NCI-H460 (cell line): Measurements from ENCODE around the gene ITPR2. TPM values are rescaled to one million over a fixed set of nuclear protein-coding genes. Genes with fewer than 3 reads are reported as not detected.

Experiments used
- DNase-seq: peaks from one replicate; pipeline ENCODE4 v3.0.0-alpha.2; 2016; ENCODE audit warnings: low read depth; ENCODE audit errors: extremely low read depth
- total RNA-seq: library from RNA; depleted of rRNA; stranded (reverse); fragments of >200 nt; shearing (Covaris generic); gene quantifications from 2 replicates; pipeline ENCODE4 v1.2.3, GENCODE V29; 2014

Gene ITPR2
- total RNA-seq, 1 experiment from 2014 or later: 5.5 TPM

DNA sequence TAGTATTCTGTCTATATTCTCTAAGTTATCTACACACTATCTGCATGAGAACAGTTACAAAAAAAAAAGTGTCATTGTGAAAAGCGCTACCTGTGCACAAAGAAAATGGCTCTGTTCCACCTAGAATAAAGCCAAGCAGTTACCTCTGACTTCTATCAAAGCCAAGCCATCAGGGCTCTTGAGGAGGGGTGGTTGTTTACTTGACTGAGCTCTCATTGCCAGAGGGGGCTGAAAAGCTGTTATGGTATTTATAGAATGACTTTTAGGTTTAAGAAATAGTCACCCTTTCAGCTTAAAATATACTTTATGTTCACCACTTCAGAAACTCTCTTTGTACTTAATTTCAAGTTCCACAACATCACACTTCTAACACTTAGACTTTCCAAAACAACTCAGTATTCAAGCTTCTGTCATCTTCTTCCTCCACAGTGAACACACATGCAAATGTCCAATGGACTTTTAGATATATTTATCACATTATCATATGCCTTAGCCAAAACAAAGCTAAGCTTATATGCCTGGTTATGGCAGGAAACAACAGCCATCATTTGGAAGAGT, 7.5 kb downstream of the ITPR2 start:
- DNase-seq: no peak

GRCh38 chr12:26823390-26823789, 9.6 kb downstream of the ITPR2 start:
- DNase-seq: no peak

DNA sequence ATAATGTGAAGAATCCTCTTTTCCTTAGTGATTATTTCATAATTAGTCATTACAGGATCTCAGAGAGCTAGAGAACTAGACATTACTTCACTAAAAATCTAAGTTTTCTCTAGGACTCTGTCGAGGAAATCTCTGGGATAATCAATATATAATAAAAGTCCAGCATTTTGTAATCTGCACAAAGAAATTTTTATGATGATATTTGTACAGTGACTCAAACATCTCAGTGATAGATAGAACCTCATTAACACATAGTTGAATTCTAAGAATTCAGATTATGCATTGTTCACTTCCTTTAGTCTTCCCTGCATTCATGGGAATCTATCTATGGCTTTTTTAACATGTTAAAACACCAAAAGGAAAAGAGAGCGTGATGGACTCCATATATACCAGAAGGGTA, 11.0 kb downstream of the ITPR2 start:
- no peak for DNase-seq

DNA sequence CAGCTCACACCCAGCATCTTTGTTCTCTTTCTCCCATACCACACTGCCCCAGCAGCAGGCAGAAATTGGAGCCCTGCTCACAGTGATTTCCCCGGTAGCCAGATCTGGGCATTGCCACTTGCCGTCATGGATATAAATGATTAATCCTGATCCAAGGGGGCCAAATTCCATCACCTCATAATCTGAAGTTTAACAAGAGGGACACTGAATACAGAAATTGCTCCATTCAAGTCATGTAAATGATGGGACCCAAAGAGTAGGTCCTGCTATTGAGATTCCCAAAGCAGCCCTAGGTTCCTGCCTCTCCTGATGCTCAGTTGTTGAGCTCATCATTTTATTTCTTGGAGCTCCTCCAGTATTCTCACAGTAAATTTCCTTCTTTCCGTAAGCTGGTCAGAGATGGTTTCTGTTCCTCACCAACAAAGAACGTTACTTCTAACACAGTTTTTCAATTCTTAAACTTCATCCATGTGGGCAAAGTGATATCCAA, 11.7 kb downstream of the ITPR2 start:
- DNase-seq: no peak

GRCh38 chr12:26818636-26819035, 14.4 kb downstream of the ITPR2 start:
- DNase-seq: no peak

GRCh38 chr12:26818201-26818600, 14.8 kb downstream of the ITPR2 start:
- DNase-seq: no peak

GRCh38 chr12:26817183-26817591, 15.8 kb downstream of the ITPR2 start:
- DNase-seq: no peak

DNA sequence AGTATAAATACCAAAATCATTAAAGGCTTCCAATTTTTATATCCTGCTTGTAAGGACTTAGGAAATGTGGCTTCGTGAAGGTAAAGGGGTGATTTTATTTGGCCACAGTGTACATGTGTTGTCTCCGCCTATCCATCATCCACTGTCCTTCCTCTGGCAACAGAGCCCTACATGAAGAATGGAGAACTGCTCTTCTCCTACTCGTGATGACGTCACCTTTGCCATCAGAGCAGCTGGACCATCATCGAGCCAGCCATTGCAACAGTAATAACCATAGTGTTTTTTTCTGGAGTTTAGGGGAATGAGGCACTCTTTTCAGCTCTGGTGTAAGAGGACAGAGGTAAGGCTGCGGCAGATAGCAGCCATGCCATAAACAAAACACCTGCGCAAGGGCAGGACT, 19.2 kb downstream of the ITPR2 start:
- DNase-seq: no peak

- no peak for DNase-seq
Measured at GRCh38 chr12:26810330-26810729, 22.7 kb downstream of the ITPR2 start.

GRCh38 chr12:26809611-26810285, 23.2 kb downstream of the ITPR2 start:
- DNase-seq: no peak

GRCh38 chr12:26808766-26809476, 24.1 kb downstream of the ITPR2 start:
- DNase-seq: no peak

- DNase-seq: no peak
Measured at GRCh38 chr12:26807292-26807691, 25.7 kb downstream of the ITPR2 start.

GRCh38 chr12:26806556-26806955, 26.4 kb downstream of the ITPR2 start:
- no peak for DNase-seq

DNA sequence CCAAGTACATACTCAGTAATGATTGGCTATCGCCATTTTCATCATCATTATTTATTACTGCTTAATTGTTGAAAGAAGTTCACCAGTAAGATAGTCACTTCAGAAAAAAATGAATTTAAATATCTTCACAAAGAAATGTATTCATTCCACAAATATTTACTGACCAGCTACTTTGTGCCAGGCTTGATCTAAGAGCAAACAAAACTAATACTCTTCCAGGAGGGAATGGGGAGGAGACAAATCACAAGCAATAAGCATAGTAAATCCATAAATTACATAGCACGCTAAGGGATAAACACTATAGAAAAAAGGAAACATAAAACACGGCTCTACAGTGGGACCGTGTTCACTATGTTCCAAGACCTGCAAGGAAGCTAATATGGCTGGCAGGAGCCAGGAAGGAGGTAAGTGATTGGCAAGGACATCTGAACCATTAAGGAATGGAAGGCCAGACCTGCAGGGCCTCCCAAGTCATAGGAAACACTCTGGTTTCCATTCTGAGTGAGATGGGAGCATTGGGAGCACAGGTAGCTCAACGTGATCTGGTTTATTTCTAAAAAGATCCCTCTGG, 27.5 kb downstream of the ITPR2 start:
- no peak for DNase-seq

- no peak for DNase-seq
Measured at GRCh38 chr12:26803552-26803951, 29.4 kb downstream of the ITPR2 start.

DNA sequence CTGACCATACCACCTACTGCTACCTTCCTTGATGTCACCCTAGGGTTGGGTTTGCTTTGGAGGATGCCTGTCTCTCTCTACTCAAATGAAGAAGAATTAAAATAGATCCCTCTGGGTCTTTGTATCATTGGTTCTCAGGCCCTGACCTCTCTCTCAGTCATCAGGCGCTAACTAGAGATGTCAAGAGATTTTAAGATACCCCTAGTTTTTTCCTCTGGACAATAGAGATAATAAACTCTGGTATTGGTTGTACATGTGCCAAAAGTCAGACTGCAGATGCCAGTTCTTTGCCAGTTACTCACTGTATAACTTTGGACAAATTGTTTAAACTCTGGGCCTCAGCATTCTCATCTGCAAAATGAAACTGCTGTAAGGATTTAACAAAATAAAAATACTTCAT, 31.5 kb downstream of the ITPR2 start:
- no peak for DNase-seq

DNA sequence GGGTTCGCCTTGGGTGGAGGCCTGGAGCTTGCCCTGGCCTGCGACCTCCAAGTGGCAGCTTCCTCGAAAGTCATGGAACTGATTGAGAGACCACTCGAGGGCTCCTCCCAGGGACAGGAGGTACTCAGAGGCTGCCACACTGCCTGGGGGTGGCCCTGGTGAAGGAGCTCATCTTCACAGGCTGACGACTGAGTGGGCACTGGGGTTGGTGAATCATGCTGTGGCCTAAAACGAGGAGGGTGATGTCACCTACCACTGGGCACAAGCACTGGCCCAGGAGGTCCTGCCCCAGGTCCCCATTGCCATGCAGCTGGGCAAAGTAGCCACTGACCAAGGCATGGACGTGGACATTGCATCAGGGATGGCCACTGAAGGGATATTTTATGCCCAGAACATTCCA, 32.1 kb downstream of the ITPR2 start:
- no peak for DNase-seq

DNA sequence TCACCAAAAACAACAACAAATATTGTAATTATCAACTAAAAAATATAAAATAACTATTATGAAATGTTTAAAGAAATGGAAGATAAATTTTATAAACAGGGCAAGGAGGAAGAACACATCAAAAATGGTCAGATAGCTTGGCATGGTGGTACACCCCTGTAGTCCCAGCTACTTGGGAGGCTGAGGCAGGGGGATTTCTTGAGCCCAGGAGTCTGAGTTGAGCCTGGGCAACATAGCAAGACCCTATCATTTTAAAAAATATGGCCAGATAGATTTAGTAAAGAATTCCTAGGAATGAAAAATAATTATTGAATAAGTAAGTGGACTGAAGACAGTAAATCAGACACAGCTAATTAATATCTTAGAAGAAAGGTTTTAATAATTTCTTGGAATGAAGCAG, 32.6 kb downstream of the ITPR2 start:
- DNase-seq: no peak

GRCh38 chr12:26799741-26800140, 33.3 kb downstream of the ITPR2 start:
- no peak for DNase-seq

DNA sequence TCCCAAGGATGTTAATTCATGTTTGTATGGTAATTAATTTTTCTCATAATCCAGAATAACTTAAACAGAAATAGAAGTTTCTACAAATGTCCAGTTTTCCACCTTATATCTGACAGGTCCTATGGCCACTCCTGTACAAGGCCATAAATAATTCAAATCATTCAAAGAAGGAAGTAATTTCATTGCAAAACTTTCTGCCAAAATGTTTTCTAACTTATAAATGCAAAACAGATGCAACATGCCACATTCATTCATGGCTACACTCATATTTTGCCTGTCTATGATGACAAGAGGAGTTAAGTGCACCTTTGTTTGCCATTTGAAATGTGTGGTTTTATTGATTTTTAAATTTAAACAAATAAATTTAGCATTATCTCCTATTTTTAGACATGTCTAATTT, 34.4 kb downstream of the ITPR2 start:
- no peak for DNase-seq

DNA sequence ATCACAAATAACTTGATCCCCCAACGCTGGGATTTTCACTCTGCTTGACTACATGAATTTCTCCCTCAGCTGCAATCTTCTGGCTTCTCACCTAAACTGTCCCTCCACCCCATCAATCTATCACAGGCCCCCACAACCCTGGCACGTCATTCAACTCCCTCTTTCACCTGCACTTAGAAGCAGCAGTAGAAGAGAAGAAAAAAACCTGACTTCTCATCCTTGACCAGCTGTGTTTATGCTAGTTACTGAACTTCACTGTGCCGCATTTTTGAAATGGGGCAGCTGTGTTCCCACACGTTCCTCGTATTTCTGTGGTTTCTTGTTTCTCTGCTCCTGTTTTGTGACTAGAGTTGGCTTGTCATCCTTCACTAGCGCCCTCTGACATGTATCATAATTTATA, 35.0 kb downstream of the ITPR2 start:
- no peak for DNase-seq

DNA sequence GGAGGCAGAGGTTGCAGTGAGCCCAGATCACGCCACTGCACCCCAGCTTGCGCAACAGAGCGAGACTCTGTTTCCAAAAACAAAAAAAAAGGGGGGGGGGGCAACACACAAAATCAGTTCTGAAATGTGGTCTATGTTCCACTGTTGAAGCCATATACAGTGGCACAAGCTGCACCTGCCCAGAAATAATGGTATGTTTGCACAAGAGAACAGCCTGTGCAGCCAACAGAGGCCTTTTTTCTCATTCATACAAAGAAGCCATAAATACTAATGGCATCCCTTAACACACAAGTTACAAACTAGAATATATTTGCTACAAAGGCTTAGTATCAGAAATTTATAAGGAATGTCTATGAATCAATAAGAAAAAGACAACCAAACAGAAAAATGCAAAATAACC, 37.1 kb downstream of the ITPR2 start:
- no peak for DNase-seq
